Measurements from ENCODE around the gene HPSE2.

The HPSE2 gene

GRCh38 chr10:98758463-98758862 lies 477.2 kb downstream of the HPSE2 start:
- ATAC-seq, result no peak
- no peak for TF ChIP-seq ZNF70 (CRISPR knock-in tag; IDR thresholded peaks at IDR 0.05)

- ATAC-seq, result no peak
- TF ChIP-seq TSHZ2 (CRISPR knock-in tag; IDR thresholded peaks at IDR 0.05) (no peak), OSR1 (CRISPR knock-in tag; IDR thresholded peaks at IDR 0.05) (no peak), ZFP30 (CRISPR knock-in tag; IDR thresholded peaks at IDR 0.05) (no peak), RARB (CRISPR knock-in tag; IDR thresholded peaks at IDR 0.05) (no peak), TCF4 (CRISPR knock-in tag; IDR thresholded peaks at IDR 0.05; ENCODE audit: borderline replicate concordance) (no peak)
Measured at GRCh38 chr10:98748298-98748697, 487.4 kb downstream of the HPSE2 start.

- no peak for TF ChIP-seq PPARA (CRISPR knock-in tag; IDR thresholded peaks at IDR 0.05; ENCODE audit: borderline replicate concordance)
- no peak for TF ChIP-seq ZFP3 (CRISPR knock-in tag; IDR thresholded peaks at IDR 0.05)
- no peak for TF ChIP-seq ZNF70 (CRISPR knock-in tag; IDR thresholded peaks at IDR 0.05)
- no peak for TF ChIP-seq CSDC2 (CRISPR knock-in tag; IDR thresholded peaks at IDR 0.05)
- no peak for TF ChIP-seq OSR1 (CRISPR knock-in tag; IDR thresholded peaks at IDR 0.05)
- no peak for TF ChIP-seq PATZ1 (CRISPR knock-in tag; IDR thresholded peaks at IDR 0.05; ENCODE audit: borderline replicate concordance)
- TF ChIP-seq BACH2 (CRISPR knock-in tag; IDR thresholded peaks at IDR 0.05; ENCODE audit: borderline replicate concordance), result no peak
- no peak for TF ChIP-seq SNAI2 (CRISPR knock-in tag; IDR thresholded peaks at IDR 0.05)
- TF ChIP-seq ZFP30 (CRISPR knock-in tag; IDR thresholded peaks at IDR 0.05), result no peak
- no peak for TF ChIP-seq ESRRG (CRISPR knock-in tag; IDR thresholded peaks at IDR 0.05)
- TF ChIP-seq CREB5 (CRISPR knock-in tag; IDR thresholded peaks at IDR 0.05; ENCODE audit: low read depth), result no peak
- no peak for TF ChIP-seq RARB (CRISPR knock-in tag; IDR thresholded peaks at IDR 0.05)
- no peak for TF ChIP-seq TCF4 (CRISPR knock-in tag; IDR thresholded peaks at IDR 0.05; ENCODE audit: borderline replicate concordance)
- TF ChIP-seq ARNTL (CRISPR knock-in tag; IDR thresholded peaks at IDR 0.05; ENCODE audit: borderline replicate concordance, low read depth), result no peak
- no peak for TF ChIP-seq POU6F1 (CRISPR knock-in tag; IDR thresholded peaks at IDR 0.05; ENCODE audit: borderline replicate concordance, low read depth)
- no peak for ATAC-seq
Measured at GRCh38 chr10:98745645-98746044, 490.0 kb downstream of the HPSE2 start.

- ATAC-seq, result no peak
- TF ChIP-seq TOX (CRISPR knock-in tag; IDR thresholded peaks at IDR 0.05; ENCODE audit: borderline replicate concordance) (no peak), CREB5 (CRISPR knock-in tag; IDR thresholded peaks at IDR 0.05; ENCODE audit: low read depth) (no peak), CSDC2 (CRISPR knock-in tag; IDR thresholded peaks at IDR 0.05) (no peak), ZC3H10 (CRISPR knock-in tag; IDR thresholded peaks at IDR 0.05) (no peak), RARB (CRISPR knock-in tag; IDR thresholded peaks at IDR 0.05) (no peak), ZNF70 (CRISPR knock-in tag; IDR thresholded peaks at IDR 0.05) (no peak), ESRRG (CRISPR knock-in tag; IDR thresholded peaks at IDR 0.05) (no peak), ZFP3 (CRISPR knock-in tag; IDR thresholded peaks at IDR 0.05) (no peak), TSHZ2 (CRISPR knock-in tag; IDR thresholded peaks at IDR 0.05) (no peak), ARNTL (CRISPR knock-in tag; IDR thresholded peaks at IDR 0.05; ENCODE audit: borderline replicate concordance, low read depth) (no peak), PATZ1 (CRISPR knock-in tag; IDR thresholded peaks at IDR 0.05; ENCODE audit: borderline replicate concordance) (no peak), GLIS3 (CRISPR knock-in tag; IDR thresholded peaks at IDR 0.05) (no peak)
Measured at GRCh38 chr10:98720551-98720950, 515.1 kb downstream of the HPSE2 start.
